ENCODE results near the gene CFAP54. TPM values are rescaled to one million over a fixed set of nuclear protein-coding genes. Genes with fewer than 3 reads are reported as not detected.

Gene CFAP54
- total RNA-seq, 1 donor: 0.21 TPM

DNA sequence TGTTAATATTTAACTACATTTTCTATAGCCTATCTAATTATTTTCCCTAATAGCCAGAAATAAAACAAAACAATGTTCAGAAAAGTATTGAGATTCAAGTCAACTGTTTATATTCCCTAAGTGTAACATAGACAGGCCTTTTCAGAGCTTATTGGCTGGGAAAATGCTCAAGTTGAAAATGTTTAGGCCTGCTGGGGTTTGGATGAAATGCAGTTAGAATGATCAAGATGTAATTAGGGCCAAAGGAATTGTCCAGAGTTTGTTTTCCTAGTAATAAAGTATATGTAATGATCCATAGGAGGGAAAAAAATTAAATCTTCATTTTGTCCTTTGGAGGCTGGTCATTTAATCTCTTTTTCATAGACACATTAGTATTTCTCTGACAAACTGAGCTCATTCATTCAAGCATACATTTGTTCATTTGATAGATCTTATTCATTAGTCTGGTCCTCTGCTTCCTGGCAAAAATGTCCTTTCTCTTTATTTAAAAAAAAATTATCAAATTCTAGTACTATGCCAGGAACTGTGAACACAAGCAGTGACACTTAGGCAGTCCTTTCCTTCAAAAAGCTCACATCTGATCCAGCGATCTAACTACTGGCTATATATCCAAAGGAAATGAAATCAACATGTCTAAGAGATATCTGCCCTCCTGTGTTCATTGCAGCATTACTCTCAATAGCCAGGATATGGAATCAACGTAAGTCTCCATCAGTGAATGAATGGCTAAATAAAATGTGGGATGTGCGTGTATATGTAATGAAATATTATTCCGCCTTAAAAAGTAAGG is 377.6 kb downstream of the CFAP54 start:
- no peaks in the 10 kb centered on the region for H3K9me3 ChIP-seq (ENCODE audit: low read depth, low read length)
- no peaks in the 10 kb centered on the region for H3K4me1 ChIP-seq (ENCODE audit: insufficient read depth, low read length)
- peaks cover 6% of the 10 kb centered on the region for H3K27me3 ChIP-seq (ENCODE audit: insufficient read depth, low read length)
- H3K4me3 ChIP-seq (ENCODE audit: low read length): no peak overlapping the region

DNA sequence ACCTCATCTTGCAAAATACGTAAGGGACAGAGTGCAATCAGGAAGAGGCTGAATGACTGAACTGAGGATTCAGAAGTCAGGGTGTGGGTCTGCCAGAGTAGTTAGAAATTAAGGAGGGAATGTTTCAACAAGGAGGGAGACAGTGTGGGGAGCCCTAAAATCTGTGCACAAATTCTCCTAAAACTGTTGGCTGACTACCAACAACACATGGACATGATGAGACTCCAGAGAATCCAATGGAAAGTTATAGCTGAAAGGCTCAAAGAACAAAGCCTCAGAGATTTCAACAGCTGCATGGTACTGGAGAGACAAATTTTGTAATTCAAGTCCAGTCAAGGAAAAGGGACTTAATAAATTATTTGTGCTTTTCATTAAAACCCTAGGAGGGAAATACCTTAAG is 381.6 kb downstream of the CFAP54 start:
- Histone ChIP-seq H3K9me3 (ENCODE audit: low read depth, low read length) (no peaks in the 10 kb centered on the region), H3K27me3 (ENCODE audit: insufficient read depth, low read length) (no peaks in the 10 kb centered on the region), H3K4me1 (ENCODE audit: insufficient read depth, low read length) (no peaks in the 10 kb centered on the region), H3K4me3 (ENCODE audit: low read length) (no peak overlapping the region)

DNA sequence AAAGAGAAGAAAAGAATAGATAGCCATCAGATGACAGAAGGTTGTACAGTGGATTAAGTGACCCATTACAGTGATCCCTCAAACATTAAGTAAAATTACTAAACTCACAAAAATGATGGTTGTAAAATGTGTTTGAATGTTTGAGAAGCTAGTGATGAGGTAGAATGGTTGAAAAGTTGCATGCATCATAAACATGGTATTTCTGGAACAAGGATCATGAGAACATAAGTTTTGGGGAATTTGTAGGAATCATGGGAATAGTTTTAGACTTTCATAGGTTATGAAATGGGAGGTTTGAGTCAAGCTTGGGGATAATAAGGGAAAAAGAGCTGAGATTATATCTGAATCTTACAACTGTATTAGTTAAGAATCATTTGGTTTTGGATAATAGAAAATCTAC is 383.6 kb downstream of the CFAP54 start:
- Histone ChIP-seq H3K4me3 (ENCODE audit: low read length) (no peak overlapping the region), H3K9me3 (ENCODE audit: low read depth, low read length) (no peaks in the 10 kb centered on the region), H3K27me3 (ENCODE audit: insufficient read depth, low read length) (no peaks in the 10 kb centered on the region), H3K4me1 (ENCODE audit: insufficient read depth, low read length) (no peaks in the 10 kb centered on the region)

DNA sequence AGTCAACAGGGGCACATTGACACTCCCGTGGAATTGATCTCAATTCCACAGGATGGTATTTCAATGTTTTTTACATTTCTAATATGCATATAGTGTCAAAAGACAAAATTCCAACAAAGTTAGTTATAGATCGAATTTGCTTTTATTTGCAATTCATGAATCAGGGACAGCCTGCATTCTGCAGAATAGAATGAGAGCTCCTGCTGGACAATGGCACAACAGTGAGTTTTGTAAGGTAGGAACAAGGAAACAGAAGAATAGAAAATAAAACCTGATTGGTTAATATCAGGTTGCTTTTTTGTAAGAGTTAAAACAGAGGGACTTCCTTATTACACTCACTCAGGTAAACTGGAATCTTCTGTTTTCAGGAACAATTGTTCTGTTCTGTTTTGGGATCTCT is 384.8 kb downstream of the CFAP54 start:
- H3K4me1 ChIP-seq (ENCODE audit: insufficient read depth, low read length): no peaks in the 10 kb centered on the region
- no peak overlapping the region for H3K4me3 ChIP-seq (ENCODE audit: low read length)
- H3K27me3 ChIP-seq (ENCODE audit: insufficient read depth, low read length): no peaks in the 10 kb centered on the region
- no peaks in the 10 kb centered on the region for H3K9me3 ChIP-seq (ENCODE audit: low read depth, low read length)

DNA sequence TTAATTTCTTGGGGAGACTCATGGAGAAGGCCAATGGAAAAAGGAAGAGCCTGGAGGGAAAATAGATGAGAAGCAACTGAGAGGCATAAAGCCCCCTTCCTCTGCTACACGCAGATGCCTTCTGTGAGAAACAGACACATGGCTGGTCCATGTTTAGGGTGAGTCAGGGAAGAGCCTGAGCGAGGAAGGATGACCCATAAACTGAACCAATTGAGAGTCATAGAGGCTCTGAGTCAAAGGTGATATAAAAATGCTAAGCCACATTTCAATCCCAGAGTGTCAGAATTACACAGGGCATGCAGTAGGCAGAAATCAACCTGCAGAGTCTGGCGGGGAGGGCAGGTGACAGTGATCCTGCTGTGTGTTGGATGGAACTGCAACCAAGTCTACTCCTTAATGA is 387.6 kb downstream of the CFAP54 start:
- Histone ChIP-seq H3K27me3 (ENCODE audit: insufficient read depth, low read length) (no peaks in the 10 kb centered on the region), H3K9me3 (ENCODE audit: low read depth, low read length) (no peaks in the 10 kb centered on the region)

DNA sequence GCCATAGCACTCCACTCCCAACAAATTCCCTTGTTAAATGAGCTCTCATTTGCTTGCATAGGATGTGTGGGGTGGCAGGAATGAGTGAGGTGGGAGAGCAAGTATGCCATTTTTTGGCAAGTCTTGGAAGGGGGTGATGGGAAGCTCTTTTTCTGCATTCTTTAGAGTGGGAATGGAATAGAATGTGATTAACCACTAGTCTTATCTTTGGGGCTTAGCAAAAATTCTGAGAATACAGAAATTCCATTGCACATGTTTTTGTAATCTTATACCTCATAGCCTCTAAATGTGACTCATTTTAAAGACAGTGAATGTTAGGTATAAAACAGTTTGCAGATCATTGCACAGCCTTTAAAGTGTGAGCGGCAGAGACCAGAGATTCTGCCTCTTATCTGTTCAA is 389.3 kb downstream of the CFAP54 start:
- Histone ChIP-seq H3K27me3 (ENCODE audit: insufficient read depth, low read length) (no peaks in the 10 kb centered on the region), H3K4me3 (ENCODE audit: low read length) (no peak overlapping the region), H3K4me1 (ENCODE audit: insufficient read depth, low read length) (no peaks in the 10 kb centered on the region), H3K9me3 (ENCODE audit: low read depth, low read length) (no peaks in the 10 kb centered on the region)

More for the DNA sequence above, 387.6 kb downstream of the CFAP54 start:
- no peak overlapping the region for H3K4me3 ChIP-seq (ENCODE audit: low read length)
- H3K4me1 ChIP-seq (ENCODE audit: insufficient read depth, low read length): no peaks in the 10 kb centered on the region

DNA sequence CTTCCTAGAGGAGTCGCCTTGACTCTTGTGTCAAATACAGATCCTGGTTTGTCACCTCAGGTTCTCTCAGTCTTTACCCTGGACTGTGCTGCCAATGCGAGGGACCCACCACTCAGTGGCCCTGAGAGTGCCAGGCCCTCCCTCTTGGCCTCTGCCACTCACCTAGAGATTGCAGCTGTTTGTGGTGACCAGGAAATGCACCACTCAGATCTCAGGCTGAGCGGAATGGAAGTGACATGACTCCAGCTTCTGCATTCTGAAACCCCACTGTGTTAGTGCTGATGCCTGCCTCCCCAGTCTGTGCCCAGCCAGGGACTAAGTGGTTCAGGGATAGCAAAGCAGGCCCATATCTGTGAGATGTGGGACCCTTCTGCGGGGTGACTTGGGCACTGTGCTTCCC is 389.9 kb downstream of the CFAP54 start:
- Histone ChIP-seq H3K9me3 (ENCODE audit: low read depth, low read length) (no peaks in the 10 kb centered on the region), H3K4me3 (ENCODE audit: low read length) (no peak overlapping the region), H3K27me3 (ENCODE audit: insufficient read depth, low read length) (no peaks in the 10 kb centered on the region), H3K4me1 (ENCODE audit: insufficient read depth, low read length) (no peaks in the 10 kb centered on the region)

DNA sequence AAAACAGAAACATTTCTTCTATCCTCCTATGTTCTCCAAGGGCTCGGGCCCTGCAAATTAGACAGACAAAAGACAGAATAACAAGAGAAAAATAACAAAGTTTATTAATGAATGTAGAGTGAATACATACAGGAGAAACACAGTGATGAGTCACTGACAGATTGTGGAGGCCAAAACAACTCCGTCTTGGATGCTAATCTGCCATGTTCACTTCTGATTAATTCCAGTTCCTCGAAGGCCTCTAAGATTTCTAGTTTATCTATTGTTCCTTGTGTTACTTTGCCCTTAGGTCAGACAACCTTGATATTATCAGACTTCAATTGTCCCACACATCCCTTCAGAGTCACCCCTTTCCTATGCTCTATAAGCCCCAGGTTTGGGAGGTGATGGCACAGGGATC is 390.8 kb downstream of the CFAP54 start:
- no peaks in the 10 kb centered on the region for H3K4me1 ChIP-seq (ENCODE audit: insufficient read depth, low read length)
- no peaks in the 10 kb centered on the region for H3K9me3 ChIP-seq (ENCODE audit: low read depth, low read length)
- no peak overlapping the region for H3K4me3 ChIP-seq (ENCODE audit: low read length)
- no peaks in the 10 kb centered on the region for H3K27me3 ChIP-seq (ENCODE audit: insufficient read depth, low read length)

DNA sequence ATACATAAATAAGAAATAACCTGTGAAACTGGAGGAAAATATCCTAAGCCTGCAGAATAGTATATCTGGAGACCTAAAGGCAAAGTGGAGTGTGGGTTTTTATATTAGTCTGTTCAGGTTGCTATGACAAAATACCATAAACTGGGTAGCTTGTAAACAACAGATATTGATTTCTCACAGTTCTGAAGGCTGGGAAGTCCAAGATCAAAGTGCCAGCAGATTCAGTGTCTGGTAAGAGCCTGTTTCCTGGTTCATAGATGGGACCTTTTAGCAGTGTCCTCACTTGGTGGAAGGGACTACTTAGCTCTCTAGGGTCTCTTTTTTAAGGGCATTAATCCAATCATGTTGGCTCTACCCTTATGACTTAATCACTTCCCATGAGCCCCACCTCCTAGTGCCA is 392.2 kb downstream of the CFAP54 start:
- no peaks in the 10 kb centered on the region for H3K4me1 ChIP-seq (ENCODE audit: insufficient read depth, low read length)
- no peaks in the 10 kb centered on the region for H3K9me3 ChIP-seq (ENCODE audit: low read depth, low read length)
- no peaks in the 10 kb centered on the region for H3K27me3 ChIP-seq (ENCODE audit: insufficient read depth, low read length)
- H3K4me3 ChIP-seq (ENCODE audit: low read length): no peak overlapping the region

DNA sequence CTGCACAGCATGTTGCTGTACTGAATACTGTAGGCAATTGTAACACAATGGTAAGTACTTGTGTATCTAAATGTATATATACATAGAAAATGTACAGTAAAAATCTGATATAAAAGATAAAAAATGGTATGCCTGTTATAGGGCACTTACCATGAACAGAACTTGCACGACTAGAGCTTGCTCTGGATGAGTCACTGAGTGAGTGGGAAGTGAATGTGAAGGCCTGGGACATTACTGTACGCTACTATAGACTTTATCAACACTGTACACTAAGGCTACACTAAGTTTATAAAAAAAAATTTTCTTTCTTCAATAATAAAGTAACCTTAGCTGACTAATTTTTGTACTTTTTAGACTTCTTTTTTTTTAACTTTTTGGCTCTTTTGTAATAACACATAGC is 393.5 kb downstream of the CFAP54 start:
- H3K4me1 ChIP-seq (ENCODE audit: insufficient read depth, low read length): no peaks in the 10 kb centered on the region
- H3K4me3 ChIP-seq (ENCODE audit: low read length): no peak overlapping the region
- no peaks in the 10 kb centered on the region for H3K27me3 ChIP-seq (ENCODE audit: insufficient read depth, low read length)
- H3K9me3 ChIP-seq (ENCODE audit: low read depth, low read length): no peaks in the 10 kb centered on the region

DNA sequence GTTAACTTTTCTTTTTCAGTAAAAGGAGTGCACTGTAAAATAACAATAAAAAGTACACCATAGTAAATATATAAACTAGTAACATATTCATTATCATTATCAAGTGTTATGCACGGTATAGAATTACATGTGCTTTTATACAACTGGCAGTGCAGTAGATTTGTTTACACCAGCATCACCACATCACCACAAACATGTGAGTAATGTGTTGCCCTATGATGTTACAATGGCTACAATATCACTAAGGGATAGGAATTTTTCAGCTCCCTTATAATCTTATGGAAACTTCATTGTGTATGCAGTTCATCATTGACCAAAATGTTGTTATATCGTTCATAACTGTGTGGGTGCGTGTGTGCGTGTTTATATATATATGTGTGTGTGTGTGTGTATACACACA is 394.2 kb downstream of the CFAP54 start:
- H3K9me3 ChIP-seq (ENCODE audit: low read depth, low read length): no peaks in the 10 kb centered on the region
- H3K4me3 ChIP-seq (ENCODE audit: low read length): no peak overlapping the region
- H3K27me3 ChIP-seq (ENCODE audit: insufficient read depth, low read length): no peaks in the 10 kb centered on the region
- H3K4me1 ChIP-seq (ENCODE audit: insufficient read depth, low read length): no peaks in the 10 kb centered on the region

DNA sequence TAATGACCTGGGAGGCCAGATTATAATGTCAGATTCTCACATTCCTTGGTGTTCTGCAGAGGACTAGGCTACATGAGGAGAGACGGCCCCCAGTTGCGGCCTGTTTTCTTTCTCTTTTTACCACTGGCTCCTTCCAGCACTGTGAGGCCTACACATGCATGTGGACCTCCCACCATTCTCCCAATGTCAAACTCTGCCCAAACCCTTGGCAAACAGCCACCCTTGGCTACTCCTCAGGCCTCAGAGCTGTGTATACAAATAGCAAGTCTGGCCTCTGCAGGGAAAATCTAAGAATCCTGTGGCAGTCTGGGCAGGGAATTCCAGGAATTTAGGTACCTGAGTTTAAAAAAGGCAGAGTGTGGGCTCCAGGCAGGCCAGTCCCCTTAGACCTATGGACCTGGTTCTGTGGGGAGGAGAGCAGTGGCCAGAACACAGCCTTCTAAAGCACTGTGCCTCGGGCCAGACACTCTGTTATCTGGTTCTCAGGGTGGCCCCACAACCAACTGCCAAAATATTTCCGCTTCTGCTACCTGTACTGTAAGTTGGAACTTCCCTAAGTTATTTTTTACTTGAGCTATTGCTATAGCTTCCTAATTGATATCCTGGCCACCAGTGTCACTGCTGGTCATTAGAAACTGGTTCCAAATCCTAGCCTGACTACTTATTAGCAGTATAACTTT is 397.8 kb downstream of the CFAP54 start:
- Histone ChIP-seq H3K4me1 (ENCODE audit: insufficient read depth, low read length) (no peaks in the 10 kb centered on the region), H3K9me3 (ENCODE audit: low read depth, low read length) (no peaks in the 10 kb centered on the region), H3K27me3 (ENCODE audit: insufficient read depth, low read length) (peaks cover 9% of the 10 kb centered on the region), H3K4me3 (ENCODE audit: low read length) (no peak overlapping the region)

DNA sequence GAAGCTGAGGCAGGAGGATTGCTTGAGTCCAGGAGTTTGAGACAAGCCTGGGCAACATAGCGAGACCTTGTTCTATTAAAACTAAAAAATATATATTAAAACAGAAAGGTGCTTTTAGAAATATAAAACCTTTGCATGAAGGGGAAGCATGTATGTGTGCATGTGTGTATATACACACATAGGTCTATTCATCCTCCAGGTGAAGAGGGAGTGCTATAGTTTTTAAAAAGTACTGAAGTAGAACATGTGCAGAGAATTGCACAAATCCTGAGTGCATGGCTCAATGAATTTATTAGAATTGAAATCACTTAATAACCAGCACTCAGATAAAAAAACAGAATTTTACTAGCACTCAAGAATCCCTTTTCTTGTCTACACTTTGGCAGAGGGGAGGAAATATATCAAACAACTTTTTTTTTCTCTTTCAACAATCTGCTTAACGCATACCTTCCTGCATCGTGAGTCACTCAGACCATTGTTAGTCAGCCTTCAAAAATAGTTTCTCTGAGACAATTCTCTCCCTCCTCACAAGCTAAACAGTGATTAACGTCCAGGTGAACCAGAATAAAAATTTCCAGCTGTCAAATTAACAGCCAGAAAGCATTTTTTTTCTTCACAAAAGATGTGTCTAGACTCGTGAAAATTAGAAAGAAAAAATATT is 400.0 kb downstream of the CFAP54 start:
- peaks cover 9% of the 10 kb centered on the region for H3K27me3 ChIP-seq (ENCODE audit: insufficient read depth, low read length)
- H3K4me1 ChIP-seq (ENCODE audit: insufficient read depth, low read length): no peaks in the 10 kb centered on the region
- H3K9me3 ChIP-seq (ENCODE audit: low read depth, low read length): no peaks in the 10 kb centered on the region
- H3K4me3 ChIP-seq (ENCODE audit: low read length): no peak overlapping the region

DNA sequence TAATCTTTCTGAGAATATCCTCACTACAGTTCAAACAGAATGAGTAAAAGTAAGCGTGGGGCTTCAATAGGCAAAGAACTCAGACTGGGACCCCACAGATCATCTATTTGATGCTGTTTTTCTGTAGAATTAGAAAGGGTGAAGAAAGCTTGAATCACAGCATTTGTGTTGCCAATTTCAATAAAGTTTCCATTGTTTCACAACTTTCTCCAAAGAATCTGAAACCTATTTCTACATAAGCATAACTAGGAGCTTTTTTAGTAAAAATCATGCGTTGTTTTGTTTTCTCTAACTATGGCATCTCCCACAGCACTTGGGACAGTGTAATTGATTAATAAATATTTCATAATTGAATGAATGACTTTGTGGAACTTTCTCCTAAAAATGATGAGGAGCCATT is 401.0 kb downstream of the CFAP54 start:
- Histone ChIP-seq H3K4me3 (ENCODE audit: low read length) (no peak overlapping the region), H3K4me1 (ENCODE audit: insufficient read depth, low read length) (no peaks in the 10 kb centered on the region), H3K27me3 (ENCODE audit: insufficient read depth, low read length) (peaks cover 9% of the 10 kb centered on the region), H3K9me3 (ENCODE audit: low read depth, low read length) (no peaks in the 10 kb centered on the region)

DNA sequence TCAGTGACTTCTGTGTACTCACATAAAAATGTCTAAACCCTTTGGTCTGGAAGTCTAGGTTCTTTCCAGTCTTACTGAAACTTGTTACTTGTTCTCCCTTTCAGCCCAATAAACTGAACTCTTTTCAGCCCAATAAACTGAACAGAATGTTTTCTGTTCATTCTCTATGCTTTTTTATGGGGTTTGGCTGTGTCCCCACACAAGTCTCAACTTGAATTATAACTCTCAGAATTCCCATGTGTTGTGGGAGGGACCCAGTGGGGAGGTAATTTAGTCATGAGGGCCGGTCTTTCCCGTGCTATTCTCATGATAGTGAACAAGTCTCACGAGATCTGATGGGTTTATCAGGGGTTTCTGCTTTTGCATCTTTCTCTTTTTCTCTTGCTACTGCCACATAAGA is 402.7 kb downstream of the CFAP54 start:
- Histone ChIP-seq H3K4me3 (ENCODE audit: low read length) (no peak overlapping the region), H3K9me3 (ENCODE audit: low read depth, low read length) (no peaks in the 10 kb centered on the region), H3K27me3 (ENCODE audit: insufficient read depth, low read length) (peaks cover 9% of the 10 kb centered on the region)

More for the DNA sequence above, 402.7 kb downstream of the CFAP54 start:
- no peaks in the 10 kb centered on the region for H3K4me1 ChIP-seq (ENCODE audit: insufficient read depth, low read length)

Data from mononuclear cell (primary cell).